Colonic mucosa (tissue), 4 donors: ENCODE data around the gene SMIM36. TPM values are rescaled to one million over a fixed set of nuclear protein-coding genes. Genes with fewer than 3 reads are reported as not detected.
A peak's percentile ranks its signal among the peaks of the same experiment; 100 is the strongest.
"Not testable (repeated sequence)": the region's sequence is repeated elsewhere in the genome, so short reads cannot be mapped to it uniquely, and the experiment has no call there.

Experiments used
- DNase-seq: peaks from one replicate; pipeline ENCODE4 v3.0.0-alpha.2; 2020
- H3K27ac ChIP-seq: fragments of 200-600 bp; one replicate; pipeline ENCODE4 v1.8.0; 2021
- H3K27me3 ChIP-seq: fragments of 200-600 bp; one replicate; pipeline ENCODE4 v1.8.0; 2021
- H3K36me3 ChIP-seq: fragments of 200-600 bp; one replicate; pipeline ENCODE4 v1.8.0; 2021
- H3K4me1 ChIP-seq: fragments of 200-600 bp; one replicate; pipeline ENCODE4 v1.8.0; 2021; ENCODE audit warnings: mild to moderate bottlenecking
- H3K4me3 ChIP-seq: fragments of 200-600 bp; one replicate; pipeline ENCODE4 v1.8.0; 2021
- H3K9ac ChIP-seq, 2 donors: one replicate each; pipeline ENCODE4 v1.7.0; 2013; ENCODE audit warnings: control low read depth in 2 of 2, low read depth in 2 of 2, low read length in 2 of 2
- H3K9me3 ChIP-seq: fragments of 200-600 bp; one replicate; pipeline ENCODE4 v1.8.0; 2021
- CTCF ChIP-seq: fragments of 200-600 bp; IDR thresholded peaks from one replicate; pipeline ENCODE4 v1.8.0; 2022; ENCODE audit warnings: antibody characterized with exemption, mild to moderate bottlenecking
- intact Hi-C: fragments of 100-400 bp; cut with DNase I; formaldehyde crosslinking; loops from one replicate; pipeline ENCODE4 v1.14.1; 2022
- total RNA-seq, 2 donors: library from RNA; stranded (reverse); fragmentation: NEBNext Ultra II Directional in 1 of 2; extraction: Animal tissue kit (Norgen Biotek cat#: 25700) in 1 of 2; gene quantifications; one replicate each; pipeline ENCODE4 v1.2.1, GENCODE V29; 2021
- donor health status: healthy.
- donor health status: DM: no; HTN: no; CAD: no.
- donor health status: DM: no; HTN: no; CAD: no.

Gene SMIM36
- total RNA-seq, 2 donors from 2014 or later: not detected

- DNase-seq: no peak
- H3K4me3 ChIP-seq: no peak overlapping the region
- H3K4me1 ChIP-seq: no peaks in the 10 kb centered on the region
- peaks cover 6% of the 10 kb centered on the region for H3K36me3 ChIP-seq
- H3K27ac ChIP-seq: no peak overlapping the region
- intact Hi-C loops: no loop called here
- no peaks in the 10 kb centered on the region for H3K27me3 ChIP-seq
- H3K9me3 ChIP-seq: no peaks in the 10 kb centered on the region
- H3K9ac ChIP-seq: no peak overlapping the region
- no peak for TF ChIP-seq CTCF
Observed at GRCh38 chr17:55405600-55405999, 105.7 kb downstream of the SMIM36 start.

- H3K9me3 ChIP-seq, DNase-seq, H3K36me3 ChIP-seq, H3K9ac ChIP-seq, H3K4me1 ChIP-seq, intact Hi-C loops, H3K4me3 ChIP-seq, H3K27ac ChIP-seq, H3K27me3 ChIP-seq: not testable (repeated sequence)
Observed at GRCh38 chr17:55404197-55404596, 107.1 kb downstream of the SMIM36 start.

GRCh38 chr17:55402374-55402773 is 108.9 kb downstream of the SMIM36 start:
- no peak overlapping the region for H3K9ac ChIP-seq
- H3K27me3 ChIP-seq: no peaks in the 10 kb centered on the region
- no peaks in the 10 kb centered on the region for H3K36me3 ChIP-seq
- H3K9me3 ChIP-seq: no peaks in the 10 kb centered on the region
- TF ChIP-seq CTCF: no peak
- H3K27ac ChIP-seq: peak overlapping the region; percentile 4
- no peaks in the 10 kb centered on the region for H3K4me1 ChIP-seq
- H3K4me3 ChIP-seq: no peak overlapping the region
- no peak for DNase-seq
- intact Hi-C loops: no loop called here

Other genes starting within 250 kb of the SMIM36 start
- 1 to 10 TPM in 1 of 2 donors, under 1 TPM in 1; 0.69 to 3.0 TPM for gene HLF, start 246.5 kb downstream of the SMIM36 start, total RNA-seq
- gene MMD, start 89.6 kb downstream of the SMIM36 start, total RNA-seq: 10 to 100 TPM; 17.3 to 20.0 TPM
- gene TMEM100, start 211.4 kb upstream of the SMIM36 start, total RNA-seq: 1 to 10 TPM; 2.8 to 7.1 TPM
- gene PCTP, start 239.6 kb upstream of the SMIM36 start, total RNA-seq: 10 to 100 TPM; 29.0 to 35.5 TPM